GM23248 (cell line): ENCODE results near the gene OCIAD1. TPM values are rescaled to one million over a fixed set of nuclear protein-coding genes. Genes with fewer than 3 reads are reported as not detected.
A peak's percentile ranks its signal among the peaks of the same experiment; 100 is the strongest.

ENCODE experiments used
- DNase-seq: peaks from one replicate; pipeline ENCODE4 v3.0.0-alpha.2; 2015
- H2AFZ ChIP-seq: fragments of 200-600 bp; sonication (generic); 2 replicates; pipeline ENCODE4 v1.6.1; 2016; ENCODE audit warnings: antibody characterized with exemption
- H3F3A ChIP-seq: fragments of 200-600 bp; sonication (generic); 2 replicates; pipeline ENCODE4 v1.6.1; 2016; ENCODE audit warnings: mild to moderate bottlenecking, antibody characterized with exemption, mixed run types; ENCODE audit not compliant: insufficient read depth
- H3K27ac ChIP-seq: fragments of 200-600 bp; sonication (generic); 2 replicates; pipeline ENCODE4 v1.5.1; 2016; ENCODE audit warnings: mild to moderate bottlenecking
- H3K27me3 ChIP-seq: fragments of 200-600 bp; sonication (generic); replicated peaks from 2 replicates; pipeline ENCODE4 v1.6.1; 2016; ENCODE audit warnings: mild to moderate bottlenecking; ENCODE audit not compliant: insufficient read depth
- H3K36me3 ChIP-seq: fragments of 200-600 bp; sonication (generic); 2 replicates; pipeline ENCODE4 v1.6.1; 2016; ENCODE audit warnings: low read depth, mild to moderate bottlenecking
- H3K4me1 ChIP-seq: fragments of 200-600 bp; sonication (generic); 2 replicates; pipeline ENCODE4 v1.6.1; 2016; ENCODE audit warnings: mild to moderate bottlenecking; ENCODE audit not compliant: insufficient read depth
- H3K4me2 ChIP-seq: fragments of 200-600 bp; sonication (generic); one replicate; pipeline ENCODE4 v1.6.1; 2016; ENCODE audit warnings: mild to moderate bottlenecking; ENCODE audit not compliant: unreplicated experiment
- H3K4me3 ChIP-seq: fragments of 200-600 bp; sonication (generic); 2 replicates; pipeline ENCODE4 v1.5.1; 2016; ENCODE audit warnings: mild to moderate bottlenecking
- H3K79me2 ChIP-seq: fragments of 200-600 bp; sonication (generic); 2 replicates; pipeline ENCODE4 v1.6.1; 2016; ENCODE audit warnings: mild to moderate bottlenecking; ENCODE audit not compliant: insufficient read depth
- H3K9ac ChIP-seq: fragments of 200-600 bp; sonication (generic); 2 replicates; pipeline ENCODE4 v1.6.1; 2016; ENCODE audit warnings: mild to moderate bottlenecking
- H3K9me2 ChIP-seq: fragments of 200-600 bp; sonication (generic); 2 replicates; pipeline ENCODE4 v1.6.1; 2016; ENCODE audit warnings: mixed run types, mild to moderate bottlenecking, moderate library complexity; ENCODE audit not compliant: insufficient read depth
- H3K9me3 ChIP-seq: fragments of 200-600 bp; sonication (generic); one replicate; pipeline ENCODE4 v1.6.1; 2017; ENCODE audit warnings: low read depth
- H4K20me1 ChIP-seq: fragments of 200-600 bp; sonication (generic); 2 replicates; pipeline ENCODE4 v1.6.0; 2016; ENCODE audit not compliant: insufficient read depth
- EZH2 ChIP-seq: fragments of 200-600 bp; sonication (generic); IDR thresholded peaks from 2 replicates; pipeline ENCODE4 v1.6.1; 2018; ENCODE audit warnings: antibody characterized with exemption, mild to moderate bottlenecking; ENCODE audit not compliant: insufficient read depth, poor library complexity, severe bottlenecking
- EZH2phosphoT487 ChIP-seq: fragments of 200-600 bp; sonication (generic); IDR thresholded peaks from 2 replicates; pipeline ENCODE4 v1.6.1; 2018; ENCODE audit warnings: antibody characterized with exemption, moderate library complexity, mild to moderate bottlenecking, low read depth; ENCODE audit not compliant: insufficient read depth
- WGBS, 2 experiments: methylation state at CpG; one replicate each; pipeline ENCODE4 v1.1.6; 2015 to 2017; ENCODE audit warnings: low lambda C conversion rate in 2 of 2, low coverage in 1 of 2; ENCODE audit errors: missing lambda C conversion rate in 2 of 2; 5-methylcytosine and 5-hydroxymethylcytosine counted together
- in situ Hi-C: fragments of 300-500 bp; cut with MboI; formaldehyde crosslinking; loops from 2 replicates; pipeline ENCODE4 v1.15.0; 2020
- polyA plus RNA-seq: library from polyadenylated mRNA; unstranded; fragments of >200 nt; fragmentation: Nextera tagmentation; extraction: Ambion mirVana; gene quantifications from 2 replicates; pipeline ENCODE4 v1.2.1, GENCODE V29; 2016
- total RNA-seq: library from RNA; depleted of rRNA; stranded (reverse); fragments of >200 nt; shearing (Covaris generic); gene quantifications from 2 replicates; pipeline ENCODE4 v1.2.3, GENCODE V29; 2014

The OCIAD1 gene
- total and polyA plus RNA-seq, 2 experiments from 2014 or later: 88.9 to 151 TPM

- peak overlapping the region; percentile 99 for H3K4me2 ChIP-seq
- H3K9me2 ChIP-seq: no peaks in the 10 kb centered on the region
- no peaks in the 10 kb centered on the region for H3K9me3 ChIP-seq
- 0 to 1% methylated on average over 10 of the region's 10 CpGs for WGBS, 2 experiments
- peak; percentile 29 for DNase-seq
- peak overlapping the region; percentile 95 for H2AFZ ChIP-seq
- peak overlapping the region; percentile 94 for H3K4me3 ChIP-seq
- H3K36me3 ChIP-seq: peaks cover 28% of the 10 kb centered on the region
- H3K9ac ChIP-seq: peak overlapping the region; percentile 98
- peaks cover 18% of the 10 kb centered on the region for H3K4me1 ChIP-seq
- in situ Hi-C loops: loop anchor here (25.0 kb wide), 1 partner anchor 106 kb away; no protein-coding TSS in a partner anchor
- peaks cover 57% of the 10 kb centered on the region for H3K79me2 ChIP-seq
- H3K27me3 ChIP-seq: no peaks in the 10 kb centered on the region
- TF ChIP-seq EZH2phosphoT487 (no peak), EZH2 (no peak)
- H3F3A ChIP-seq: no peaks in the 10 kb centered on the region
- no peaks in the 10 kb centered on the region for H4K20me1 ChIP-seq
- peak overlapping the region; percentile 86 for H3K27ac ChIP-seq
These were observed 693 bp downstream of the OCIAD1 start for GRCh38 chr4:48831532-48832030.

GRCh38 chr4:48832571-48832970 lies 1.7 kb downstream of the OCIAD1 start:
- 80 to 81% methylated on average over 5 of the region's 5 CpGs for WGBS, 2 experiments
- peaks cover 37% of the 10 kb centered on the region for H3K36me3 ChIP-seq
- DNase-seq: no peak
- H3K4me2 ChIP-seq: peak overlapping the region; percentile 99
- H3K79me2 ChIP-seq: peaks cover 67% of the 10 kb centered on the region
- no peak overlapping the region for H2AFZ ChIP-seq
- no peaks in the 10 kb centered on the region for H3K9me2 ChIP-seq
- H3K9ac ChIP-seq: peak overlapping the region; percentile 98
- no peaks in the 10 kb centered on the region for H3K27me3 ChIP-seq
- in situ Hi-C loops: loop anchor here (25.0 kb wide), 1 partner anchor 105 kb away; no protein-coding TSS in a partner anchor
- no peaks in the 10 kb centered on the region for H3K9me3 ChIP-seq
- H3K27ac ChIP-seq: no peak overlapping the region
- H3F3A ChIP-seq: no peaks in the 10 kb centered on the region
- peak overlapping the region; percentile 94 for H3K4me3 ChIP-seq
- no peak for TF ChIP-seq EZH2phosphoT487
- no peak for TF ChIP-seq EZH2
- peaks cover 18% of the 10 kb centered on the region for H3K4me1 ChIP-seq
- no peaks in the 10 kb centered on the region for H4K20me1 ChIP-seq

GRCh38 chr4:48836658-48837057 lies 5.8 kb downstream of the OCIAD1 start:
- H3F3A ChIP-seq: no peaks in the 10 kb centered on the region
- no peak overlapping the region for H3K27ac ChIP-seq
- no peaks in the 10 kb centered on the region for H3K27me3 ChIP-seq
- TF ChIP-seq EZH2: no peak
- TF ChIP-seq EZH2phosphoT487: no peak
- H3K9ac ChIP-seq: no peak overlapping the region
- H3K36me3 ChIP-seq: peaks cover 49% of the 10 kb centered on the region
- H3K79me2 ChIP-seq: peaks cover 100% of the 10 kb centered on the region
- peaks cover 18% of the 10 kb centered on the region for H3K4me1 ChIP-seq
- no peak overlapping the region for H3K4me2 ChIP-seq
- 92 to 98% methylated on average over 4 of the region's 4 CpGs for WGBS, 2 experiments
- DNase-seq: no peak
- H2AFZ ChIP-seq: no peak overlapping the region
- no peaks in the 10 kb centered on the region for H4K20me1 ChIP-seq
- no peaks in the 10 kb centered on the region for H3K9me2 ChIP-seq
- in situ Hi-C loops: loop anchor here (25.0 kb wide), 1 partner anchor 101 kb away; no protein-coding TSS in a partner anchor
- no peaks in the 10 kb centered on the region for H3K9me3 ChIP-seq
- no peak overlapping the region for H3K4me3 ChIP-seq

- H3K9me2 ChIP-seq: no peaks in the 10 kb centered on the region
- H3F3A ChIP-seq: no peaks in the 10 kb centered on the region
These were observed 10.3 kb downstream of the OCIAD1 start for GRCh38 chr4:48841045-48841827.

More at GRCh38 chr4:48841045-48841827, 10.3 kb downstream of the OCIAD1 start:
- H3K27me3 ChIP-seq: no peaks in the 10 kb centered on the region
- no peak overlapping the region for H3K27ac ChIP-seq
- in situ Hi-C loops: loop anchor here (25.0 kb wide), 1 partner anchor 96 kb away; no protein-coding TSS in a partner anchor
- no peaks in the 10 kb centered on the region for H3K4me1 ChIP-seq
- peaks cover 100% of the 10 kb centered on the region for H3K79me2 ChIP-seq
- DNase-seq: no peak
- H3K9ac ChIP-seq: no peak overlapping the region
- H3K9me3 ChIP-seq: no peaks in the 10 kb centered on the region
- TF ChIP-seq EZH2: no peak
- TF ChIP-seq EZH2phosphoT487: no peak
- no peak overlapping the region for H3K4me3 ChIP-seq
- WGBS, 2 experiments: 79 to 86% methylated on average over 9 of the region's 9 CpGs
- H2AFZ ChIP-seq: no peak overlapping the region
- H3K36me3 ChIP-seq: peaks cover 56% of the 10 kb centered on the region
- H4K20me1 ChIP-seq: no peaks in the 10 kb centered on the region
- H3K4me2 ChIP-seq: no peak overlapping the region
